GM18519 (cell line): ENCODE measurements around the gene ZBBX.

Experiments
- ATAC-seq: cut with Tn5 transposase; IDR thresholded peaks from one replicate; pipeline ENCODE4 v1.9.1; 2021; ENCODE audit warnings: mild to moderate bottlenecking, moderate library complexity; ENCODE audit not compliant: unreplicated experiment, low FRiP score

ZBBX gene

GRCh38 chr3:167318996-167319615 is 61.0 kb downstream of the ZBBX start:
- no peak for ATAC-seq

DNA sequence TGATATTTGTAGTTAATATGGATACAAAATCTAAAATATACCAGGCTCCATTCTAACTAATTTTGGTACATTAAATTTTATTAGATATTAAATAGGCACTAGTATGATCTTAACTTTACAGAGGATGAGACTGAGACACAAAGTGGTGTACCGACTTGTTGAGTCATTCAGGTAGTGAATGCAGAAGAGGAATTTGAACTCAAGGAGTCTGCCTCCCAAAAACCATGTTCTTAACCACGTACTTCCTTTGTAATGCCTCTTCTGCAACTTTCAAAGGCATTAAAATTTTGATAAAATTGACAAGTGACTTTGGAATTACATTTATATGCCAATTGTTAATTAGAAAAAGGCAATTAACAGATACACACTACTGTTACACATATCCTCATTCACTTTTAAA is 61.8 kb downstream of the ZBBX start:
- ATAC-seq = no peak

DNA sequence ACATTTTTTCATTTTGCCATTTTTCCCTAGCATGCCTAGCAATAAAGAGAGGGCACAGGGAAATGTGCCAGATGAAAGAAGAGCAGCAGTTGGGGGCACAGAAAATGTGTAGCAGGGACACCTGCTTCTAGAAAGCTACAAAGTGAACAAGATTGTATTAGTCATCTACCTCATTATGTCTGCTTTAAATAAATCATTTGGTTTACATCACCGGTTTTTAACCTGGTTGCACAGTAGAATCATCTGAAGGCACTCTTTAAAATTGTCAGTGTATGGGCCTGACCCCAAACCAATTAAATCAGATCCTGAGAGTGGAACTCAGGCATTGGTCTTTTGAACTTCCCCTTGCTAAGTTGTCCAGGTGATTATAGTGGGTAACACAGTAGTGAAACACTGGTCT is 73.8 kb downstream of the ZBBX start:
- ATAC-seq = no peak

DNA sequence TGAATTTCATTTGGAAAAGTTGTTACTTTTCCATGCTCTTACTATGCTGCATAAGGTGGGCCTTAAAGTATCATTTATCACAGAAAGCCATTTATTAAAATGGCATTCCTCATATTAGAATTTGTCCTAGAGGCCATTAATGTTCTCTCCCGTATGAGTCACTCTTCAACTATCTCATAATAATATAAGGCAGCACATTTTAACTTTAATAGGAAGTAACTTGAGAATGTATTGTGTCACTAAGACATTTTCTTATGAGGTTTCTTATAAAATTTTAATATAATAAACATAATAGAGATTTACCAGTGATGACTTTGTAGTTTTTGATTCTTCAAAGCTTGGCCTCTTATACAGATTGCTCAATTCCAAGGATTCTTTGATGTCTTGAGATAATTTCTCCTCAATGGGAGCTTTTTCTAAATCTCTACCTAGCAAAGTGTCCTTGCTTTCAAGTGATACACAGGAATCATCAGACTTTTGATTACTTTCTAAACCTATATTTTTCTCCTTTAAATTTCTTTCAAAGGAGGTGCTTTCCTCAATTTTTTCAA is 74.7 kb downstream of the ZBBX start:
- no peak for ATAC-seq

DNA sequence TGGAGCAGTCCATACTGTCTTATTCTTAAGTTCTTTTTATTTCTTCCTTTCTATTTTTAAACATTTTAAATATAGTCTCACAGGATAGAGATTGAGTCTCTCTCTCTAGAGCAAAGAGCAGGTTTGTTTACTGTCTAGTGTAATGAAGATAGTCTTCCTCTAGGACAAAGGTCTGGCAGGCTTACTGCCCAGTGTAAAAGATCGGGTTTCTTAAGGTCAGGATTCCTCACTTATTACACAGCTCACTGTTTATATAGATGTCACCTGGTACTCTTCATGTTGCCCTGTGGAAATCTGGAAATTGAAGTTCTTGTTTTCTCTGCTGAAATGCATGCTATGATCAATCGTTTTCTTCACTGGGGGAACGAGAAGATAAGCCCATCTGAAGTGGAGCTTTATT is 76.0 kb downstream of the ZBBX start:
- no peak for ATAC-seq

DNA sequence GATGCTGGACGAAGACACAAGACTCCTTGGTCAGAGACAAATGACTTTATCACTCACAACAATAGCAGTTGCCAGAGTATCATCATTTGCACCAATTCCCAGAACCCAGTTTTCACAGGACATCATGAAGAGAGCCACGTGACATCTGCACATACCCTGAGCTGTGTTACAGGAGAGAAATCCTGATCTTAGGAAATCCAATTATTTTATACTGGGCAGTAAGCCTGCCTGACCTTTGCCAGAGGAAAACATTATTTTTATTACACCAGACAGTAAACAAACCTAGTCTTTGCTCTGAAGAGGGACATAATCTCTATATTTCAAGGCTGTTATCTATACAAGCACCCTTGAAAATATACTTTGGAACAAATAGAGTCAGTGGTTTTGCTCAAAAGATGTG is 77.4 kb downstream of the ZBBX start:
- ATAC-seq = no peak

- ATAC-seq = no peak
These were observed 79.9 kb downstream of the ZBBX start for GRCh38 chr3:167300207-167300606.

- no peak for ATAC-seq
These were observed 90.7 kb downstream of the ZBBX start for GRCh38 chr3:167289435-167289834.

DNA sequence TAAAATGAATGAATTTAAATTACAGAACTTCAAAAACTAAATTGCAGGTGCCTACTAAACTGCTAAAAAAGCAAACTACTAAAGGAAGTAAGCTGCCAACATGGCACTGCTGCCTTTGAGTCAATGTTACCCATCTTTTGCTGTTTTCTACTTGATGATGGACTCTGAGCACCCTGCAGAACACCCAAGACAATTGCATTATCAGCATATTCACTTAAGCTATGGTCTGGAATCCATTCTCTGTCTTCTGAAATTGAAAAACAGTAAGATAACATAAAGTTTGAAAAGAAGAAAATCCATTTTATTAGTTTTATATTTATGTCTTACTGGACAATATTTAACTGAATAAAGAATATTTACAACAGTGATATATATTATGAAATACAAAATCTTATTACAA is 91.4 kb downstream of the ZBBX start:
- ATAC-seq = no peak

DNA sequence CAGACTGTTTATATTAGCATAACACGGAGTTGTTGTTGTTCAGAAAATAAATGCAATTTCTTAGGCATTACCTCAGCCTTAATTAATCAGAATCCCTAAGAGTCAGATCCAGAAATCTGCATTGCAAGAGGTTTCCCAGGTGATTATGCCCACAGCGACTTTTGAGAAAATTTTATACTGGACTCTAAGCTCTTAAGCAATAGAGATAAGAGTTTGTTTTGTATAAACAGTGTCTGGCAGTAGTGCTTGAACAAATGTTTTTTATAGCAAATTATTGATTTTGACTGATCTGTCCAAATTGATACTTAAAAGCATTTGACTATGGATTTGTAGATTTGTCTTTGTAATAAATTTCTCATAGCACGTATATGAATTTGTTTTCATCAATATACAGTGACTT is 92.8 kb downstream of the ZBBX start:
- ATAC-seq = no peak

- no peak for ATAC-seq
These were observed 105.8 kb downstream of the ZBBX start for GRCh38 chr3:167274141-167274874.

GRCh38 chr3:167253037-167253436 is 127.1 kb downstream of the ZBBX start:
- no peak for ATAC-seq

- ATAC-seq = no peak
These were observed 128.4 kb downstream of the ZBBX start for GRCh38 chr3:167251678-167252077.

DNA sequence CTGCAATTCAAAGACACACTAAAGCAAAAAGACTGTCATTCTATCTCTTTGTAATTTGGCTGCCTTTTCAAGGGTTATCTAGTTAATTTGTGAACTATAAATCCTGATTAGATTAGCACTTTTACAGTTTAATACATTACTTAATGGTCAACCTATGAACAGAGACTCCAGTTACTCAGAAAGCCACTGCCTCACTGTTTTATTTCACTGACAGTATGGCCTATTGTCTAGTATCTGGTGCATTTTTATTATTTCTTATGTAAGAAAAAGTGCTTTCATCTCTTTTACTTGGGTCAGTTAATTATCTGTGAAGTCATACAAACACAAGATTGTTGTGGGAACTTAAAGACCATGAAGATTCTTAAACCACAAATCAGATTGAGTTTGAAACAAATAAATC is 133.8 kb downstream of the ZBBX start:
- ATAC-seq = no peak

DNA sequence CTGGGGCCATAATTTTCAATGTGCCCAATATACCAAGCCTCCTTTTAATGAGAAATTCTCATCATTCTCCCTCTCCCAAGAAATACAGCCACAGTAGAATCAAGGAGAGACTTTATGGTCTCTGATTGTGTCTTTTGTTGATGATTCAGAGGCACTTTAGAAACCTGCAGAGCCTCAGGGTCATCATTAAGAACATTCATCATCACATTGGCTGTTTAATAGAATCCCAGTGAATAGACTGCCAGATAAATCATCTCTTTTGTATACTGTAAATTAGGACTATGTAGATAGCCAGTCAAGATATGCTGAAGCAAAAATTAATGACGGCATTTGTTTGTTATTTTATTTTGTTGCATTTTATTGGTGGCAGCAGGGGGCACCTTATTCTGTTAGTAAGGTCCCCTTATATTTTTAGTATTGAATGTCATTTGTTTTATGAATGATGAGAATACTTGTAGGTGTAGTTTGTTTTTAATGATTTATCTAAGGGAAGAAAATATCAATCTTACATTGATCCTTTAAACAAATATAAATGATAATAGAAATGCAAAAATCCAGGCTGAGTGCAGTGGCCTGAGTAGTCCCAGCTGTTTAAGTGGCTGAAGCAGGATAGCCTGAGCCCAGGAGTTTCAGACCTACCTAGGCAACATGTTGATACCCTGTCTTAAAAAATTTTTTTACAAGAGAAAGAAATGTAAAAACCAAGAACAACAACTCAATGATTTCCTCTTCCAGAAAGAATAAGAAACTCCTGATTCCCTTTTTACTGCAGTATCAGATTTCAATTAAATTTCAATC is 138.8 kb downstream of the ZBBX start:
- no peak for ATAC-seq

DNA sequence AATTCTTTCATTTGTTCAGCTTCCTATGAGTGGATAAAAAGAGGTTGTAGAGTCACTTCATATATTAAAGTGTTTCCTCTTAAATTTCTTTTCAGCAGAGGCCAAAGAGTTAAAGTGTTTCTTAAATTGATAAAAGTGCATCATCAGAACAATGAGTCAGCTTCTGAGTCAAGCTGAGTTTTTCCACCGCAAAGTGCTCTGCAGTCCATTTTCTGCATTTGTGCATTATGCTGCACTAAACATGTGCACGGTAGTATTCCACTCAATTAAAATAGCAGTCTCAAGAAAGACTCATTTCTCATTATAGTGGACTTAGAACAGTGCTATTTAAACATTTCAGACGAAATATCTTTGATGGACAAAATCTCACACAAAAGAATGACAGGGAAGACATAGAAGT is 152.0 kb downstream of the ZBBX start:
- no peak for ATAC-seq

DNA sequence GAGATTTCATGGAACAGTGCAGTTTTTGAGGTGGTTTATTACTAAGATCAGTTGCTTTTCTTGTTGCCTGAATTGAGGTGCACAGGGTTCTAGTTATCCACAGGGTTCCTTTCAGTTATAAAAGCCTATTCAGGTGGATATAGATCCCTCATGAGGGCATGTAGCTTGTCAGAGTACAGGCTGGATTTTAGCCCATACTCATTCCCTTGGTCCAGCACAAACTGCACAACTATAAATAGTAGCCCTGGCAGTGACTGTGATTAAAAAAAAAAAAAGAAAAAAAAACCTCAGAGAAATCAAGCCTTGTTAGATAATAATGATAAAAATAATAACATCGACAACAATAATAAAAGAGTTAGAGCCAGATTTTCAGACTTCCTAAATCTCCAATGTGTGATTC is 154.3 kb downstream of the ZBBX start:
- no peak for ATAC-seq

GRCh38 chr3:167209011-167209410 is 171.1 kb downstream of the ZBBX start:
- ATAC-seq = no peak

DNA sequence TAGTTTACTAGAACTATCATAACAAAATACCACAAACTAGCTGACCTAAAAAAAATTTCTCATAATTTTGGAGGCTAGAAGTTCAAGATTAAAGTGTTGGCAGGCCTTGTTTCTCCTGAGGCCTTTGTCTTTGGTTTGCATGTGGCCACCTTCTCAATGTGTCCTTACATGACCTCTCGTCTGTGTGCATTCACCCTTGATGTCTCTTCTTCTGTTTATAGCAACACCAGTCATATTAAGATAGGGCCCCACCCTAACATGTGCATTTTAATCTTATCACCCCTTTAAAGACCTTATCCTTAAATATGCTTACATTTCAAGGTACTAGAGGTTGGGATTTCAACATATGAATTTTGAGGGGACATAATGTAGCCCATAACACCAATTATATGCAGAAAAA is 177.0 kb downstream of the ZBBX start:
- no peak for ATAC-seq

DNA sequence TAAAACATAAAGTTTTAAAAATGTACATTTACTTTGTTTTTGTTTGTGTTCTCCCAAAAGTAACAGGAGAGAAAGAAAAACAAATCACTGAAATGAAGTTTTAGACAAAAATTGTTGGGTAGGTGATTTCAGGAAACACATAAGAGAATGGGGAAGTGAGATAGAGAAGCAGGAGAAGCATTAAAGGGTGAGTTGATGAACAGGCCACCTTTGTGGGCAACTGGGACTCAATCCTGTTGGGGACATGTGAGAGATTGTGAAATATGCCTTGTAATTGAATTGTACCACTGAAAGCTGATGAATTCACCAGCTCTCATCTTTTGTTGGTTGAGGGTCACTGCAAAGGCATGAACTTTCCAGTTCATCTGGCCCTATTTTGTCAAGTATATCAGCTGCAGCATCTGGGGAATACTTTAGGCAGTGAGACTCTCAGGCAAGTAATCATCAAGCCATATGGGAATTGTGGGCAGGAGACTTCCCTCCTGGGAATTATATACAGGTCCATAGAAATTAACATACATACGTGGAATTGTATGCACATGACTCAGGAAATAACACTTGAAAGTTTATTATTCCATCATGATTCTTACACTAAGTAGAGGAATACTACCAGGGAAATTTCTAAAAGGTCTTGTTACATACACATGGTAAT is 181.0 kb downstream of the ZBBX start:
- no peak for ATAC-seq
